Measurements from ENCODE around the gene PLEKHA5. TPM values are rescaled to one million over a fixed set of nuclear protein-coding genes. Genes with fewer than 3 reads are reported as not detected.
"Not testable (repeated sequence)": the region's sequence is repeated elsewhere in the genome, so short reads cannot be mapped to it uniquely, and the experiment has no call there.

The PLEKHA5 gene
- total RNA-seq, 1 donor from 2014 or later, result 30.2 TPM

DNA sequence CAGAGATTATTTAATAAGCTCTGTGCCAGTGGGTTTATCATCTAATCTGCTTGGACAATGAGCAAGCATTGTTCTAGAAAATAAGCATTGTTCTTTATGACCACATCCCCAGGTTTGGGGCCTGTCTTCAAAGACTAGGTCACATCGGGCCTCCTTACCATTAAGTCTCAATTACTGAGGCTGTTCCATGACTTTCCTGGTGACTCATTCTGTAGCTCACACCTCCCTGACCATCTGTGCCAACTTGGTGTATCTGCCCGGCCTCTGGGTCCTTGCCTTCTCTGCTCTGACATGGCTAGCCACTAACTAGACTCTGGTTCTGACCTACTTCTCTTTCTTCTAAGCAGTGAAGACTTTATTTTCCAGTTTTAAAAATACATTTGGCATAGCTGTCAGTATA is 44.4 kb upstream of the PLEKHA5 start:
- Mint-ChIP-seq H3K27me3 (ENCODE audit: unreplicated experiment) (no peaks in the 10 kb centered on the region), H3K4me3 (ENCODE audit: unreplicated experiment) (no peak overlapping the region), H3K27ac (ENCODE audit: unreplicated experiment) (no peak overlapping the region), H3K36me3 (ENCODE audit: low read depth, unreplicated experiment) (no peaks in the 10 kb centered on the region), H3K4me1 (ENCODE audit: unreplicated experiment) (no peaks in the 10 kb centered on the region), H3K9me3 (ENCODE audit: unreplicated experiment) (no peaks in the 10 kb centered on the region)
- no peak for TF ChIP-seq CTCF (IDR thresholded peaks at IDR 0.05; ENCODE audit: unreplicated experiment)
- DNase-seq (ENCODE audit: low spot score), result no peak

GRCh38 chr12:19088606-19089005 is 40.9 kb upstream of the PLEKHA5 start:
- Mint-ChIP-seq H3K27me3 (ENCODE audit: unreplicated experiment) (no peaks in the 10 kb centered on the region), H3K4me1 (ENCODE audit: unreplicated experiment) (no peaks in the 10 kb centered on the region), H3K27ac (ENCODE audit: unreplicated experiment) (no peak overlapping the region), H3K4me3 (ENCODE audit: unreplicated experiment) (no peak overlapping the region), H3K9me3 (ENCODE audit: unreplicated experiment) (no peaks in the 10 kb centered on the region), H3K36me3 (ENCODE audit: low read depth, unreplicated experiment) (no peaks in the 10 kb centered on the region)
- no peak for TF ChIP-seq CTCF (IDR thresholded peaks at IDR 0.05; ENCODE audit: unreplicated experiment)
- no peak for DNase-seq (ENCODE audit: low spot score)

- H3K27ac Mint-ChIP-seq (ENCODE audit: unreplicated experiment); H3K9me3 Mint-ChIP-seq (ENCODE audit: unreplicated experiment); DNase-seq (ENCODE audit: low spot score); H3K4me1 Mint-ChIP-seq (ENCODE audit: unreplicated experiment); H3K27me3 Mint-ChIP-seq (ENCODE audit: unreplicated experiment); H3K4me3 Mint-ChIP-seq (ENCODE audit: unreplicated experiment); H3K36me3 Mint-ChIP-seq (ENCODE audit: low read depth, unreplicated experiment): not testable (repeated sequence)
Measured at GRCh38 chr12:19092482-19092881, 37.1 kb upstream of the PLEKHA5 start.

GRCh38 chr12:19093218-19093617 is 36.3 kb upstream of the PLEKHA5 start:
- no peaks in the 10 kb centered on the region for H3K9me3 Mint-ChIP-seq (ENCODE audit: unreplicated experiment)
- no peak for DNase-seq (ENCODE audit: low spot score)

GRCh38 chr12:19095331-19095730 is 34.2 kb upstream of the PLEKHA5 start:
- H3K4me1 Mint-ChIP-seq (ENCODE audit: unreplicated experiment), result no peaks in the 10 kb centered on the region
- no peak overlapping the region for H3K27ac Mint-ChIP-seq (ENCODE audit: unreplicated experiment)
- H3K27me3 Mint-ChIP-seq (ENCODE audit: unreplicated experiment), result no peaks in the 10 kb centered on the region
- TF ChIP-seq CTCF (IDR thresholded peaks at IDR 0.05; ENCODE audit: unreplicated experiment), result no peak
- no peak for DNase-seq (ENCODE audit: low spot score)
- no peaks in the 10 kb centered on the region for H3K9me3 Mint-ChIP-seq (ENCODE audit: unreplicated experiment)
- H3K36me3 Mint-ChIP-seq (ENCODE audit: low read depth, unreplicated experiment), result no peaks in the 10 kb centered on the region
- no peak overlapping the region for H3K4me3 Mint-ChIP-seq (ENCODE audit: unreplicated experiment)

More at GRCh38 chr12:19093218-19093617, 36.3 kb upstream of the PLEKHA5 start:
- no peaks in the 10 kb centered on the region for H3K4me1 Mint-ChIP-seq (ENCODE audit: unreplicated experiment)
- H3K27ac Mint-ChIP-seq (ENCODE audit: unreplicated experiment), result no peak overlapping the region
- H3K4me3 Mint-ChIP-seq (ENCODE audit: unreplicated experiment), result no peak overlapping the region
- H3K27me3 Mint-ChIP-seq (ENCODE audit: unreplicated experiment), result no peaks in the 10 kb centered on the region
- no peaks in the 10 kb centered on the region for H3K36me3 Mint-ChIP-seq (ENCODE audit: low read depth, unreplicated experiment)
- TF ChIP-seq CTCF (IDR thresholded peaks at IDR 0.05; ENCODE audit: unreplicated experiment), result no peak

All from endothelial cell (in vitro differentiated cells).